Neuronal stem cell (in vitro differentiated cells): ENCODE data around the gene RAB34.
A peak's percentile ranks its signal among the peaks of the same experiment; 100 is the strongest.

Experiments
- DNase-seq: peaks from one replicate; pipeline ENCODE4 v3.0.0-alpha.2; 2013; ENCODE audit warnings: low spot score
- H2AFZ ChIP-seq: one replicate; pipeline ENCODE4 v1.6.1; 2013; ENCODE audit warnings: mild to moderate bottlenecking, low read length, inconsistent platforms
- H2AK5ac ChIP-seq: 2 replicates; pipeline ENCODE4 v1.6.1; 2013; ENCODE audit warnings: low read depth, mild to moderate bottlenecking, inconsistent platforms, low read length, moderate library complexity, mixed read lengths
- H2BK120ac ChIP-seq: 2 replicates; pipeline ENCODE4 v1.6.1; 2013; ENCODE audit warnings: low read depth, mild to moderate bottlenecking, inconsistent platforms, low read length, moderate library complexity, mixed read lengths
- H2BK12ac ChIP-seq: one replicate; pipeline ENCODE4 v1.6.1; 2013; ENCODE audit warnings: low read length, inconsistent platforms
- H2BK15ac ChIP-seq: 2 replicates; pipeline ENCODE4 v1.6.1; 2013; ENCODE audit warnings: mild to moderate bottlenecking, low read length, inconsistent platforms, mixed read lengths
- H2BK5ac ChIP-seq: one replicate; pipeline ENCODE4 v1.6.1; 2013; ENCODE audit warnings: inconsistent platforms, mild to moderate bottlenecking, low read length, moderate library complexity
- H3K14ac ChIP-seq: one replicate; pipeline ENCODE4 v1.6.1; 2013; ENCODE audit warnings: low read length, inconsistent platforms
- H3K18ac ChIP-seq: 2 replicates; pipeline ENCODE4 v1.6.1; 2013; ENCODE audit warnings: low read length, inconsistent platforms
- H3K23ac ChIP-seq: 2 replicates; pipeline ENCODE4 v1.6.1; 2013; ENCODE audit warnings: low read depth, mild to moderate bottlenecking, mixed read lengths, low read length, inconsistent platforms; ENCODE audit not compliant: poor library complexity
- H3K27ac ChIP-seq: replicated peaks from 3 replicates; pipeline ENCODE4 v1.5.1; 2013; ENCODE audit warnings: low read length, inconsistent platforms
- H3K27me3 ChIP-seq, 3 experiments: 2 replicates each; pipeline ENCODE4 v1.6.1; 2013; ENCODE audit warnings: low read length in 3 of 3, mild to moderate bottlenecking in 2 of 3, inconsistent platforms in 1 of 3, low read depth in 1 of 3, mixed read lengths in 1 of 3, moderate library complexity in 1 of 3; ENCODE audit not compliant: control insufficient read depth in 3 of 3, insufficient read depth in 3 of 3
- H3K36me3 ChIP-seq, 2 donors: replicated peaks in 1 of 2; 2 replicates each; pipeline ENCODE4 v1.6.1; 2013; ENCODE audit warnings: low read length in 2 of 2; ENCODE audit not compliant: control insufficient read depth in 2 of 2, insufficient read depth in 2 of 2
- H3K4ac ChIP-seq: 2 replicates; pipeline ENCODE4 v1.6.1; 2013; ENCODE audit warnings: inconsistent platforms, mild to moderate bottlenecking, low read length, moderate library complexity
- H3K4me1 ChIP-seq, 2 donors: 1 replicate in 1 of 2; 2 replicates in 1 of 2; pipeline ENCODE4 v1.6.1; 2013; ENCODE audit warnings: low read length in 2 of 2, low read depth in 1 of 2; ENCODE audit not compliant: control insufficient read depth in 2 of 2, insufficient read depth in 1 of 2
- H3K4me2 ChIP-seq: one replicate; pipeline ENCODE4 v1.6.1; 2013; ENCODE audit warnings: mild to moderate bottlenecking, low read length, inconsistent platforms; ENCODE audit not compliant: insufficient read depth, poor library complexity, severe bottlenecking
- H3K4me3 ChIP-seq, 2 donors: 2 replicates each; pipeline ENCODE4 v1.5.1; 2013; ENCODE audit warnings: low read length in 2 of 2, mild to moderate bottlenecking in 2 of 2, inconsistent platforms in 1 of 2, moderate library complexity in 1 of 2
- H3K79me1 ChIP-seq: one replicate; pipeline ENCODE4 v1.6.1; 2013; ENCODE audit warnings: low read depth, mild to moderate bottlenecking, inconsistent platforms, low read length, moderate library complexity
- H3K9ac ChIP-seq: one replicate; pipeline ENCODE4 v1.6.1; 2013; ENCODE audit warnings: mild to moderate bottlenecking, low read depth, low read length, inconsistent platforms; ENCODE audit not compliant: poor library complexity
- H3K9me3 ChIP-seq, 2 donors: replicated peaks in 1 of 2; 2 replicates each; pipeline versions ENCODE3 to v1.6.1; 2013; ENCODE audit warnings: low read length in 2 of 2, mild to moderate bottlenecking in 2 of 2, inconsistent platforms in 1 of 2, low read depth in 1 of 2, mixed read lengths in 1 of 2, moderate library complexity in 1 of 2; ENCODE audit not compliant: control insufficient read depth in 2 of 2, insufficient read depth in 1 of 2
- H4K8ac ChIP-seq: one replicate; pipeline ENCODE4 v1.6.1; 2013; ENCODE audit warnings: low read depth, mild to moderate bottlenecking, inconsistent platforms, low read length, moderate library complexity
- H4K91ac ChIP-seq: one replicate; pipeline ENCODE4 v1.6.1; 2013; ENCODE audit warnings: low read length, low read depth, mild to moderate bottlenecking, inconsistent platforms; ENCODE audit not compliant: poor library complexity
- WGBS, 2 donors: extraction: QIAGEN DNeasy Blood & Tissue Kit; methylation state at CpG; one replicate each; pipeline ENCODE4 v1.1.7; 2013; ENCODE audit warnings: missing lambda C conversion rate in 2 of 2, mixed read lengths in 1 of 2; ENCODE audit not compliant: insufficient read length in 2 of 2, insufficient replicate concordance in 1 of 2; ENCODE audit errors: extremely low coverage in 2 of 2; 5-methylcytosine and 5-hydroxymethylcytosine counted together

RAB34 gene

DNA sequence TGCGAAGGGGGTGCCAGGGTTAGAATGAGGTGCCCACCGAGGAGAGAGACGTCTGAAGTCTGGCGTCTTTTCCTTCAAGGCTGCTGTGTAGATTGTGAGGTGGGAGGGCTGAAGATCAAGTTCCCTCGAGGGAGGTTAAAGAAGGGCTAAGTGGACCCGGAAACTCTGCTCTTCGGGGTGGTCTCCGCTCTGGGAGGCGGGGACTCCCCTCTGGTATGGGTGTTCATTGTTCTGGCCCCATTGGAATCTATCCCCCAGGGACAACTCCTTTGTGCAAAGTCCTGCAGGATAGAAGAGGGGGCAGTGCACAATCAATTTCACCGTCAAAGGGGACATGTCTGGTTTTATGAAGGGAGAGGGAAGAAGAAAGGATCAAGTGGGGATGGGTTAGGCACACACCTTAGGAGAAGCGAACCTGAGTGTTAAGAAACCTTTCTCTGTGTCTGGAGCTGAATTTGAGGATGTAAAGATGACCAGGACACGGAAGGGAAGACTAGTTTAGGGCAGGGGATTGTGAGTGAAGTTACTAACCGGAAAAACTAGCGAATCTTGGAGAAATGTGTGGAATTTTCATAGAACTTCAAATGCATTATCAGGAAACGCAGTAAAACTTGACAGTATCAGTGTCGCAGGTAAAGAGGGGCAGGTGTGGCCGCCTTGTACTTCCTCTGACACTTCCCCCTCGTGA, 809 bp upstream of the RAB34 start:
- Histone ChIP-seq H2AK5ac (peak overlapping the region; percentile 21), H3K27me3 (no peaks in the 10 kb centered on the region), H3K4me3 (peak overlapping the region; percentile 76 to 89), H3K18ac (peak overlapping the region; percentile 92), H4K91ac (no peak overlapping the region), H2BK120ac (peak overlapping the region; percentile 35), H3K27ac (peak overlapping the region; percentile 93), H2BK15ac (no peak overlapping the region), H3K23ac (no peak overlapping the region), H3K9ac (peak overlapping the region; percentile 67), H2BK12ac (peak overlapping the region; percentile 78), H3K79me1 (peaks cover 10% of the 10 kb centered on the region), H3K36me3 (peaks cover 38 to 63% of the 10 kb centered on the region in 2 donors), H3K4me2 (peak overlapping the region; percentile 72), H4K8ac (no peak overlapping the region), H3K4ac (no peak overlapping the region), H3K9me3 (no peaks in the 10 kb centered on the region), H2AFZ (peak overlapping the region; percentile 83), H3K4me1 (peaks cover 23 to 33% of the 10 kb centered on the region in 2 donors), H2BK5ac (peak overlapping the region; percentile 70), H3K14ac (no peak overlapping the region)
- DNase-seq = peak; percentile 73
- no CpG with 5 or more reads among the region's 18 CpGs for WGBS, 2 donors

- H2BK15ac ChIP-seq = peak overlapping the region; percentile 96
- H3K9me3 ChIP-seq = no peaks in the 10 kb centered on the region
- peak overlapping the region; percentile 80 for H3K4me2 ChIP-seq
- H3K23ac ChIP-seq = peak overlapping the region; percentile 53
- H3K79me1 ChIP-seq = peaks cover 10% of the 10 kb centered on the region
- H3K14ac ChIP-seq = peak overlapping the region; percentile 28
- peak overlapping the region; percentile 54 for H2AK5ac ChIP-seq
- peak overlapping the region; percentile 93 for H4K8ac ChIP-seq
- H3K18ac ChIP-seq = peak overlapping the region; percentile 97
- peak overlapping the region; percentile 73 for H4K91ac ChIP-seq
- H2AFZ ChIP-seq = peak overlapping the region; percentile 87
- peak overlapping the region; percentile 39 for H3K4ac ChIP-seq
- peaks cover 24 to 60% of the 10 kb centered on the region in 2 donors for H3K36me3 ChIP-seq
- H2BK5ac ChIP-seq = peak overlapping the region; percentile 11
- peak overlapping the region; percentile 97 for H3K9ac ChIP-seq
- peak overlapping the region; percentile 66 for H3K27ac ChIP-seq
- peaks cover 19 to 27% of the 10 kb centered on the region in 2 donors for H3K4me1 ChIP-seq
- no CpG with 5 or more reads among the region's 63 CpGs for WGBS, 2 donors
- H3K27me3 ChIP-seq = no peaks in the 10 kb centered on the region
- peak; percentile 51 for DNase-seq
- H2BK120ac ChIP-seq = peak overlapping the region; percentile 58
- no peak overlapping the region for H2BK12ac ChIP-seq
- peak overlapping the region; percentile 89 to 92 for H3K4me3 ChIP-seq
Observed at GRCh38 chr17:28716740-28717577, 709 bp downstream of the RAB34 start.

DNA sequence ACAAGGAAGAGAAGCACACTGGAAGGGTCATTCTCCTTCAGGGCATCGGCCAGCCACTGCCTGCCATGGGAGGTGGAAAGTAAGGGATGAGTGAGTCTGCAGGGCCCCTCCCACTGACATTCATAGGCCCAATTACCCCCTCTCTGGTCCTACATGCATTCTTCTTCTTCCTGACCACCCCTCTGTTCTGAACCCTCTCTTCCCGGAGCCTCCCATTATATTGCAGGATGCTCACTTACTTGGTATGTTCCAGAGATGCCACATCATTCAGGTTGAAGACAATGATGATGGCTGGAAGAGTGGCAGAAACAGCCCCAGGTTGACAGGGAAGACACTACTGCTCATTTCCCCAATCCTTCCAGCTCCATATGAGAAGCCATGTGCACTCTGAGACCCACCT, 2.5 kb downstream of the RAB34 start:
- DNase-seq = no peak
- Histone ChIP-seq H3K79me1 (peaks cover 5% of the 10 kb centered on the region), H3K27me3 (no peaks in the 10 kb centered on the region), H3K4me2 (no peak overlapping the region), H4K8ac (no peak overlapping the region), H2BK5ac (no peak overlapping the region), H3K4me1 (peaks cover 15 to 24% of the 10 kb centered on the region in 2 donors), H3K36me3 (peaks cover 18 to 43% of the 10 kb centered on the region in 2 donors), H3K14ac (no peak overlapping the region), H3K4ac (no peak overlapping the region), H2BK120ac (no peak overlapping the region), H2AFZ (no peak overlapping the region), H3K27ac (no peak overlapping the region), H3K9ac (no peak overlapping the region), H3K9me3 (no peaks in the 10 kb centered on the region), H2BK15ac (no peak overlapping the region), H3K18ac (no peak overlapping the region), H3K23ac (no peak overlapping the region), H2AK5ac (peak overlapping the region; percentile 10), H4K91ac (peak overlapping the region; percentile 16), H3K4me3 (peak overlapping the region in 1 of 2 donors; percentile 89), H2BK12ac (no peak overlapping the region)
- WGBS, 2 donors = no CpG with 5 or more reads among the region's 2 CpGs

DNA sequence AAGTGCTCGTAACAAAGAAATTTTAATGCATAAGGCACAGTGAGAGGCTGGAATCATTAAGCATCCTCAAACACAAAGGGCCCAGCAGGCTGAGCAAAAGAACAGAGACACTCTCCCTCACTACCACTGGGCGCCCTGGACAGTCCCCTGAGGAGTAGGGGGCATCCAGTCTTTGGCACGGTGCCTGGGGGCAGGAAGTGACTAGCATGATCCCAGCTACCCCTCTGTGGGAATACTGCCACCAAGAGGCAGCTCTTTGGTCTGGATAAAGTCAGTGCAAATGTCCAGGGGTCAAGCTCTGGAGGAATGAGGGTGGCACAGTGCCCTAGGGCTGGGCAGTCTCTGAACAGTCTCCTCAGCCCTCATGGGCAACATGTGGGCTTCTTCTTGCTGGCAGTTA, 3.4 kb downstream of the RAB34 start:
- Histone ChIP-seq H3K14ac (no peak overlapping the region), H3K18ac (peak overlapping the region; percentile 33), H2AK5ac (no peak overlapping the region), H3K36me3 (peaks cover 18 to 49% of the 10 kb centered on the region in 2 donors), H3K4me2 (no peak overlapping the region), H3K27ac (no peak overlapping the region), H2BK15ac (no peak overlapping the region), H3K9me3 (no peaks in the 10 kb centered on the region), H3K23ac (no peak overlapping the region), H3K9ac (no peak overlapping the region), H3K4ac (no peak overlapping the region), H2BK5ac (no peak overlapping the region), H3K27me3 (no peaks in the 10 kb centered on the region), H4K91ac (no peak overlapping the region), H2BK120ac (no peak overlapping the region), H2AFZ (no peak overlapping the region), H3K4me3 (no peak overlapping the region), H4K8ac (no peak overlapping the region), H3K4me1 (peaks cover 19 to 26% of the 10 kb centered on the region in 2 donors), H3K79me1 (peaks cover 6% of the 10 kb centered on the region), H2BK12ac (no peak overlapping the region)
- no CpG with 5 or more reads among the region's 3 CpGs for WGBS, 2 donors
- no peak for DNase-seq
